Activated naive CD8-positive, alpha-beta T cell treated with anti-CD3 and anti-CD28 coated beads for 36 hours (primary cell): ENCODE measurements around the gene WDR5B. TPM values are rescaled to one million over a fixed set of nuclear protein-coding genes. Genes with fewer than 3 reads are reported as not detected.
A peak's percentile ranks its signal among the peaks of the same experiment; 100 is the strongest.

ENCODE experiments used
- DNase-seq: peaks from one replicate; pipeline ENCODE4 v3.0.0; 2021
- H3K27ac Mint-ChIP-seq: one replicate; pipeline ENCODE4 v1.8.0; 2022; ENCODE audit warnings: mild to moderate bottlenecking, moderate library complexity, mixed read lengths
- H3K27me3 Mint-ChIP-seq: one replicate; pipeline ENCODE4 v1.8.0; 2022; ENCODE audit warnings: mild to moderate bottlenecking, mixed read lengths
- H3K36me3 Mint-ChIP-seq: one replicate; pipeline ENCODE4 v1.8.0; 2021; ENCODE audit warnings: mild to moderate bottlenecking, mixed read lengths
- H3K4me1 Mint-ChIP-seq: one replicate; pipeline ENCODE4 v1.8.0; 2021; ENCODE audit warnings: mixed read lengths
- H3K4me3 Mint-ChIP-seq: one replicate; pipeline ENCODE4 v1.8.0; 2022; ENCODE audit warnings: mild to moderate bottlenecking, moderate library complexity, mixed read lengths
- H3K9me3 Mint-ChIP-seq: one replicate; pipeline ENCODE4 v1.8.0; 2022; ENCODE audit warnings: mixed read lengths
- total RNA-seq, 2 experiments: library from RNA; stranded (reverse); gene quantifications; one replicate each; pipeline ENCODE4 v1.2.3, GENCODE V29; 2021

The WDR5B gene
- total RNA-seq, 2 experiments from 2014 or later: 2.4 to 2.5 TPM

DNA sequence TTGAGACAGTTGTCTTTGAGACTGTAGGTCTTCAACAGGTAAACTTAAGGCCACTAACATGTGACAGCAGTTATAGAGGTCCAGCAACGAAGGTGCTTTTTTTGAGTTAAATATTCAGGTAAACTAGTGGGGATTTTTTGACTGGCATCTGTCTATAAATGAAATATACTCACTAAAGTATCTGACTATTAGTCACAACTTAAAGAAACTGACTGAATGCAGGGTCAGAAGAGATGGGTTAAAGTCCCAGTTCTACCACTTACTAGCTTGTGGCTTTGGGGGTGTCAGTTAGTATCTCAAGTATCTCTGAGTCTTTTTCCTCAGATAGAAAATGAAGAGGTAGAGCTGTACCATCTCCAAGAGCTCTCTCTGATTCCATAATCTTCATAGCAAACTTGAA is 50.8 kb downstream of the WDR5B start:
- Mint-ChIP-seq H3K27me3 (no peaks in the 10 kb centered on the region), H3K4me1 (peaks cover 7% of the 10 kb centered on the region), H3K36me3 (peaks cover 12% of the 10 kb centered on the region), H3K9me3 (no peaks in the 10 kb centered on the region), H3K4me3 (no peak overlapping the region), H3K27ac (peak overlapping the region; percentile 71)
- DNase-seq: no peak

DNA sequence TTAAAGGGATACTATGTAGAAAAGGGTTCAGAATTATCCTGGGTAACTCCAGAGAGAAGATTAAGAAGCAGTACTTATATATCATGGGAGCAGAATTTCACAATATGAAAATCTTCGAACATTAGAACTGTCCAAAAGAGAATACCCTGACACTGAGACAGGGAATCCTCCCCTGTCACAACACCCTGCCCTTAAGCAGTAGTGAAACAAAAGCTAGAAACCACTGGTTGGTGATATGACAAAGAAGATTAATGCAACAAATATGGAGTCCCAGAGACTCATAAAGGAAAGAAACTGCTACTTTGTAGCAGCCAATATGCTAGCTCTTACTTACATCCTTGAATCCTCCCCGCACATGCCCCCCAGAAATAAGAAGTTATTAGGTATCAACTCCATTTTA is 51.4 kb downstream of the WDR5B start:
- no peak for DNase-seq
- H3K4me3 Mint-ChIP-seq: no peak overlapping the region
- H3K9me3 Mint-ChIP-seq: no peaks in the 10 kb centered on the region
- H3K27ac Mint-ChIP-seq: no peak overlapping the region
- H3K4me1 Mint-ChIP-seq: peaks cover 7% of the 10 kb centered on the region
- no peaks in the 10 kb centered on the region for H3K27me3 Mint-ChIP-seq
- peaks cover 12% of the 10 kb centered on the region for H3K36me3 Mint-ChIP-seq

Other genes with a start within 250 kb of the WDR5B start
- gene CASR, start 232.4 kb downstream of the WDR5B start, total RNA-seq: not detected
- not detected for gene CSTA, start 90.8 kb downstream of the WDR5B start, total RNA-seq
- 100 to 1,000 TPM; 170 to 210 TPM for gene MIX23, start 32.8 kb downstream of the WDR5B start, total RNA-seq
- gene FAM162A, start 31.9 kb downstream of the WDR5B start, total RNA-seq: 100 to 1,000 TPM; 147 to 148 TPM
- gene KPNA1, start 98.9 kb upstream of the WDR5B start, total RNA-seq: 10 to 100 TPM; 47.4 to 49.0 TPM
- gene PARP9, start 148.2 kb upstream of the WDR5B start, total RNA-seq: 10 to 100 TPM; 39.0 to 40.9 TPM
- gene DTX3L, start 148.3 kb upstream of the WDR5B start, total RNA-seq: 10 to 100 TPM; 52.8 to 54.9 TPM
- 1 to 10 TPM; 8.7 to 9.1 TPM for gene PARP15, start 161.6 kb upstream of the WDR5B start, total RNA-seq